HG03175 (cell line): ENCODE measurements around the gene LRRC4C.
A peak's percentile ranks its signal among the peaks of the same experiment; 100 is the strongest.

Experiments
- ATAC-seq: cut with Tn5 transposase; IDR thresholded peaks from one replicate; pipeline ENCODE4 v1.9.1; 2021; ENCODE audit warnings: mild to moderate bottlenecking, moderate library complexity; ENCODE audit not compliant: unreplicated experiment

The LRRC4C gene

GRCh38 chr11:40139066-40139465, 1320.4 kb downstream of the LRRC4C start:
- no peak for ATAC-seq

GRCh38 chr11:40134820-40135570, 1324.5 kb downstream of the LRRC4C start:
- no peak for ATAC-seq

GRCh38 chr11:40133498-40133897, 1326.0 kb downstream of the LRRC4C start:
- no peak for ATAC-seq

GRCh38 chr11:40132912-40133311, 1326.5 kb downstream of the LRRC4C start:
- no peak for ATAC-seq

GRCh38 chr11:40130427-40130826, 1329.0 kb downstream of the LRRC4C start:
- ATAC-seq = peak; percentile 82

GRCh38 chr11:40129266-40129665, 1330.2 kb downstream of the LRRC4C start:
- no peak for ATAC-seq

- no peak for ATAC-seq
These were observed 1334.4 kb downstream of the LRRC4C start for GRCh38 chr11:40125054-40125453.

- no peak for ATAC-seq
These were observed 1339.8 kb downstream of the LRRC4C start for GRCh38 chr11:40119661-40120060.

GRCh38 chr11:40118780-40119179, 1340.7 kb downstream of the LRRC4C start:
- no peak for ATAC-seq

- no peak for ATAC-seq
These were observed 1341.4 kb downstream of the LRRC4C start for GRCh38 chr11:40118026-40118425.

- no peak for ATAC-seq
These were observed 1354.4 kb downstream of the LRRC4C start for GRCh38 chr11:40104941-40105550.

- ATAC-seq = no peak
These were observed 1358.7 kb downstream of the LRRC4C start for GRCh38 chr11:40100781-40101180.

GRCh38 chr11:40100162-40100553, 1359.3 kb downstream of the LRRC4C start:
- no peak for ATAC-seq

GRCh38 chr11:40099426-40100161, 1359.9 kb downstream of the LRRC4C start:
- no peak for ATAC-seq

GRCh38 chr11:40095446-40095845, 1364.0 kb downstream of the LRRC4C start:
- no peak for ATAC-seq

- ATAC-seq = no peak
These were observed 1364.5 kb downstream of the LRRC4C start for GRCh38 chr11:40094954-40095353.

GRCh38 chr11:40080434-40080833, 1379.0 kb downstream of the LRRC4C start:
- no peak for ATAC-seq
